HL-60/S4 treated with phorbol 12-myristate 13-acetate at 8.2 ng/mL for 4 days and 3 days (cell line): ENCODE data around the gene CHD1L.
"Not testable (repeated sequence)": the region's sequence is repeated elsewhere in the genome, so short reads cannot be mapped to it uniquely, and the experiment has no call there.

Experiments
- in situ Hi-C: fragments of 300-500 bp; cut with MboI; formaldehyde crosslinking; loops from 2 replicates; pipeline ENCODE4 v1.15.0; 2022; ENCODE audit warnings: low sequenced_read_pairs

CHD1L gene

DNA sequence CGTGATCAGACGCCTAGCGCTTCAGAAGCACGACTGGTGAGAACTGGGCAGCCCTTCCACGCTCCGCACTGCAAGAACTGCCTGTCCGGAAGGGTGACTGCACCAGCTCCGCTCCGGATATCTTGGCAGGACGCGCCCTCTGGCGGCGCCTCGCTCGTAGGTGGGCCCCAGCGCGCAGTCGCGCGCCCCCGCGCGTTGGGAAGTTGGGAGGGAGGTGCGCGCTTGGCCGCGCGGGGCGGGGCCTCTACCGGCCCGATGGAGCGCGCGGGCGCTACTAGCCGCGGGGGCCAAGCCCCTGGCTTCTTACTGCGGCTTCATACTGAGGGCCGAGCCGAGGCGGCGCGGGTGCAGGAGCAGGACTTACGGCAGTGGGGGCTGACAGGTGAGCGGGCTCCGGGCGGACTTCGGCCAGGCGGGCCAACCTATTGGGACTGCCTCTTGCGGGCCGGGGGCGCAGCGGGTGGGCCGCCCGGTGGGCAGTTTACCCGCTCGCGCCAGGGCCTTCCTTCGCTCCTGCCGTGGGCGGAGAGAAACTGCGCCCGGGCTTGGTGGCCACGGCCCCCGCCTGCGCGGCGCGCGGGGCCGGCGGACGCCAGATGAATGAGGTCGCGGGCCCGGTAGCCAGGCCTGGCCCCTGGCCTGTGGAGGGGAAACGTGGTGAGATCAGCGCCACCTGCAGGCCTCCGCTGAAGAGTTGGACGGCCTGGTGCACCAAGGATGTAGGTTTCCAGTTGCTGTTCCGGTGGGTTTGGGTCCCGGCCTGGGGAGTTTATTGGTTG is at the start of gene CHD1L:
Gene CHD1L, plus strand, starts transcription at position 236 of the 779 bp plus-strand sequence. Its CDS starts 20 bp downstream, at position 256.
- in situ Hi-C loops: no loop called here

- in situ Hi-C loops: not testable (repeated sequence)
Measured at GRCh38 chr1:147197324-147197723, 45.2 kb upstream of the CHD1L start.

DNA sequence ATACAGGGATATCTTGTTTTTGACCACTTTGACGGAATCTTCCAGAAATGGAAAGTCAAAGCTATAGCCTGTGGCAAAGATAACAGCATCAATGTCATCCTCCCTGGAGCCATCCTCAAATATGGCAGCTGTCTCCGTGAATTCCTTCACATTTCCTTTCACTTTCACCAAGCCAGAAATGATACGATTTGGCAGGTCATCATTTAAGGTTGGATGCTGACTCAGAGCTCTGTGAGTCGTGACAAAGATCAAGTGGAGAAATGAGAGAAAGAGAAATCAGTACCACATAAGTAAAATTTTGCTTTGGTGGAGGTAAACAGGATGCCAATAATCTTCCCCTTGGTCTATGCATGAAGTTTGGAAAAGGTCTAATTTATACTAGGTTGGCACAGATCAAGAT is 41.2 kb upstream of the CHD1L start:
- in situ Hi-C loops: no loop called here

- in situ Hi-C loops: no loop called here
Measured at GRCh38 chr1:147201786-147202185, 40.7 kb upstream of the CHD1L start.

GRCh38 chr1:147202576-147202975 is 39.9 kb upstream of the CHD1L start:
- in situ Hi-C loops: no loop called here

DNA sequence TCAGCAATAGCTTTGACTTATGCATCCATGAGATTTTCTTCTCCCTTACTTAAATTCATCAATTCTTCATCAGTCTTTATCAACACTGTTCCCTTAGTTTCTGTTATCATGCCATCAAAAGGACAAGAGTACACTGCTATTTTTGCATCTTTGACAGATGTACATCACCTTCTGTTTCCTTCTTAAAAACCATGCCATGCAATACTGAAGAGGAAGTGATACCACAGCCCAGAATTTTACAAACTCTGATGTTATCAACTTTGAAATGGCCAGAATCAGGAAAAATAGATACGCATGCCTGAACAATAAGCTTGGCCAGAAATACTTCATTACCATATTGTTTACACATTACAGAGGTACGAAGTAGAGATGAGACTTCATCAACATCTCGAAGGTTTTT is 38.4 kb upstream of the CHD1L start:
- in situ Hi-C loops: no loop called here

GRCh38 chr1:147207192-147207591 is 35.3 kb upstream of the CHD1L start:
- in situ Hi-C loops: no loop called here

- in situ Hi-C loops: no loop called here
Measured at GRCh38 chr1:147208619-147209018, 33.9 kb upstream of the CHD1L start.

GRCh38 chr1:147209825-147210821 is 32.4 kb upstream of the CHD1L start:
- in situ Hi-C loops: no loop called here

DNA sequence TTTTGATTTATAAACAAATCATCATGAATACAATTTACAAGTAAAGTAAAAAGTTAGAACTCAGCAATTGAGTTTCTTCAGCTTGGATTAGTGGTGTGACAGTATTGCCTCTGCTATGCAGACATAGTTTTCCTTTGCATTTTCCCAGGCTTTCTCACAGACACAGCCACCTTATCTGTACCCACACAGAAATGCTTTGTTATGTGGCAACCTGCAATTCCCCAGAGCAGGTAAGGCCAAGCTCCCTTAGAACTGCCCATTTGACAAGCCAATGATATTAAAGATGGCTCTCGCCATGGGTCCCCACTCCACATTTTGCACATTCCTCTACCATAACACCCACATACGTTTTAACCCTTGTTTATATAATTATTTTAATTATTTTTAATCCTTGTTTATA is 31.5 kb upstream of the CHD1L start:
- in situ Hi-C loops: no loop called here

- in situ Hi-C loops: no loop called here
Measured at GRCh38 chr1:147211577-147211976, 30.9 kb upstream of the CHD1L start.

GRCh38 chr1:147213271-147213670 is 29.2 kb upstream of the CHD1L start:
- in situ Hi-C loops: no loop called here

- in situ Hi-C loops: no loop called here
Measured at GRCh38 chr1:147214325-147214724, 28.2 kb upstream of the CHD1L start.

GRCh38 chr1:147214842-147215539 is 27.5 kb upstream of the CHD1L start:
- in situ Hi-C loops: no loop called here

GRCh38 chr1:147215540-147215916 is 27.0 kb upstream of the CHD1L start:
- in situ Hi-C loops: no loop called here

- in situ Hi-C loops: no loop called here
Measured at GRCh38 chr1:147216124-147216523, 26.4 kb upstream of the CHD1L start.

DNA sequence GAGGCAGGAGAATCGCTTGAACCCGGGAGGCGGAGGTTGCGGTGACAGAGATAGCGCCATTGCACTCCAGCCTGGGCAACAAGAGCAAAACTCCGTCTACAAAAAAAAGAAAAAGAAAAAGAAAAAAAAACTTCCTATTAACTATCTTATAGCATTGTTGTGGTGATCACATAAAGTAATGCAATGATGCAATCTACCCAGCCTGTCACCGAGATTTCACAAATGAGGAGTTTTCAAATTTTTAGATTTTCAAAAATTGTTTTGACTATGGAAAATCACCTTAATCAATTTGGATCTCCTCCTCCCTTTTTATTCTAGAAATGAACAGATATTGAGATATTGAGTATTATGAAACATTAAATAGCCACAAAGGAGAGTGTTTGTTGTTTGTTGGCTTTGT is 25.3 kb upstream of the CHD1L start:
- in situ Hi-C loops: no loop called here

DNA sequence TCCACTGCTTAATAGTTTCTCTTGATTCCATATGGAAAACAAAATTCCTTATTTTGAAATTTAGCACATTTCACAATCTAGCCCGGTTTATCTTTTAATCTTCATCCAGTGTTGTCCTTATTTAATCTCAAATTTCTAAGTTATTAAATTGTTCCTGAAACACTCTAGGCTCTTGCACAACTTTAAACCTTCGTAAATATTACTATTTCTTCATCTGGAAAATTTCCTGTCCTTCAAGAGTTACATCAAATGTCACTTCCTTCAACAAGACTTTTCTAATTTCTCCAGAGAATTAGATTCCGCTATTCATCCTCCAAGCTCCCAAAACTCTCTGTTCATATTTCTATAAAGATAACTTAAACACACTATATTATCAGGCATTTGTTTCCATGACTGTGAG is 23.9 kb upstream of the CHD1L start:
- in situ Hi-C loops: no loop called here

- in situ Hi-C loops: no loop called here
Measured at GRCh38 chr1:147223740-147224615, 18.5 kb upstream of the CHD1L start.

DNA sequence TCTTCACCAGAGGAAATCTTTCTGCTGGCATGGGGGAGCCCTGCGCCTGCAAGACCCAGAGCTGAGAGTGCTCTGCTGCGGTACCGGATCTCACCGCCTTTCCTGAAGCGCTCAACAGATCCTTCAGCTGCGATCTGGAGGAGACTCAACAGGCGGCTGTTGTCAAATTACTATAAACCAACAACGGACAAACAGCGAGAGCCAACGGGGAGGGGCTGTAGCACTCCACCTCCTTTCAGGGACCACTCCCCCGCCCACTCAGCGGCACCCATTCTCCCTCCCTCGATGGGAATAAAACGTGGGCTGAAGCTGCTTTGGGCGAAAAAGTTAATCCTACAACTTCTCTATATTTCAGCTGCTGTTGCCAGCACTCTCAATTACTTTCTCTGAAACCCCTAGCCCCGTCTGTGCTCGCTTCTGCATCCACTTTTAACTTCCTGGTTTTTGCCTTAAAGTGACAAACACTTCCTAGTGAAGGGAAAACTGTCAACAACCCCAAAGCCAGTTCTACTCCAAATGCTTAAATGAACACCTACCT is 17.2 kb upstream of the CHD1L start, which contains the start of gene FMO5:
Gene FMO5, minus strand, starts transcription at position 147 of the 538 bp plus-strand sequence. CDS start 310 bp downstream, outside the sequence.
- in situ Hi-C loops: no loop called here
